ENCODE data around the gene PARP8.
"Not testable (repeated sequence)": the region's sequence is repeated elsewhere in the genome, so short reads cannot be mapped to it uniquely, and the experiment has no call there.

The PARP8 gene

GRCh38 chr5:50666261-50667022 lies at the start of gene PARP8:
Gene PARP8 (plus strand): TSS chr5:50666637. CDS start chr5:50667096, 459 bp downstream.
- peak; percentile 47 for DNase-seq (ENCODE audit: low spot score)

- no peak for DNase-seq (ENCODE audit: low spot score)
Measured at GRCh38 chr5:50623666-50624065, 42.8 kb upstream of the PARP8 start.

GRCh38 chr5:50634866-50635265 lies 31.6 kb upstream of the PARP8 start:
- not testable (repeated sequence) for DNase-seq (ENCODE audit: low spot score)

GRCh38 chr5:50637576-50637975 lies 28.9 kb upstream of the PARP8 start:
- DNase-seq (ENCODE audit: low spot score), result not testable (repeated sequence)

GRCh38 chr5:50646591-50646990 lies 19.8 kb upstream of the PARP8 start:
- DNase-seq (ENCODE audit: low spot score), result no peak

- DNase-seq (ENCODE audit: low spot score), result no peak
Measured at GRCh38 chr5:50647726-50648125, 18.7 kb upstream of the PARP8 start.

- DNase-seq (ENCODE audit: low spot score), result no peak
Measured at GRCh38 chr5:50653946-50654345, 12.5 kb upstream of the PARP8 start.

- no peak for DNase-seq (ENCODE audit: low spot score)
Measured at GRCh38 chr5:50655067-50655809, 11.2 kb upstream of the PARP8 start.

- no peak for DNase-seq (ENCODE audit: low spot score)
Measured at GRCh38 chr5:50655810-50656205, 10.6 kb upstream of the PARP8 start.

- DNase-seq (ENCODE audit: low spot score), result no peak
Measured at GRCh38 chr5:50657044-50657443, 9.4 kb upstream of the PARP8 start.

- DNase-seq (ENCODE audit: low spot score), result no peak
Measured at GRCh38 chr5:50658246-50658645, 8.2 kb upstream of the PARP8 start.

GRCh38 chr5:50663636-50664035 lies 2.8 kb upstream of the PARP8 start:
- no peak for DNase-seq (ENCODE audit: low spot score)

- DNase-seq (ENCODE audit: low spot score), result no peak
Measured at GRCh38 chr5:50665091-50665490, 1.3 kb upstream of the PARP8 start.

GRCh38 chr5:50665761-50666202 lies 655 bp upstream of the PARP8 start:
- not testable (repeated sequence) for DNase-seq (ENCODE audit: low spot score)

- peak; percentile 21 for DNase-seq (ENCODE audit: low spot score)
Measured at GRCh38 chr5:50667023-50667652, 701 bp downstream of the PARP8 start.

GRCh38 chr5:50667653-50668595 lies 1.5 kb downstream of the PARP8 start:
- DNase-seq (ENCODE audit: low spot score), result peak; percentile 60

- DNase-seq (ENCODE audit: low spot score), result not testable (repeated sequence)
Measured at GRCh38 chr5:50668636-50669035, 2.2 kb downstream of the PARP8 start.

GRCh38 chr5:50672663-50673062 lies 6.2 kb downstream of the PARP8 start:
- no peak for DNase-seq (ENCODE audit: low spot score)

- not testable (repeated sequence) for DNase-seq (ENCODE audit: low spot score)
Measured at GRCh38 chr5:50673444-50673843, 7.0 kb downstream of the PARP8 start.

GRCh38 chr5:50675385-50675784 lies 8.9 kb downstream of the PARP8 start:
- no peak for DNase-seq (ENCODE audit: low spot score)

GRCh38 chr5:50679554-50679953 lies 13.1 kb downstream of the PARP8 start:
- DNase-seq (ENCODE audit: low spot score), result not testable (repeated sequence)

GRCh38 chr5:50684721-50685120 lies 18.3 kb downstream of the PARP8 start:
- no peak for DNase-seq (ENCODE audit: low spot score)

Measured in HuH-7 (cell line).